Neural crest cell (in vitro differentiated cells): ENCODE data around the gene GPR150. TPM values are rescaled to one million over a fixed set of nuclear protein-coding genes. Genes with fewer than 3 reads are reported as not detected.
"Not testable (repeated sequence)": the region's sequence is repeated elsewhere in the genome, so short reads cannot be mapped to it uniquely, and the experiment has no call there.

Source experiments
- DNase-seq: peaks from one replicate; pipeline ENCODE4 v3.0.0; 2021; ENCODE audit warnings: low read depth, mixed read lengths, low spot score
- H3K27ac Mint-ChIP-seq: one replicate; pipeline ENCODE4 v1.8.0; 2021; ENCODE audit warnings: mild to moderate bottlenecking, mixed read lengths; ENCODE audit not compliant: unreplicated experiment
- H3K27me3 Mint-ChIP-seq: 2 replicates; pipeline ENCODE4 v1.8.0; 2021; ENCODE audit warnings: low read depth, mild to moderate bottlenecking, mixed read lengths
- H3K36me3 Mint-ChIP-seq: 2 replicates; pipeline ENCODE4 v1.8.0; 2021; ENCODE audit warnings: low read depth, mild to moderate bottlenecking, mixed read lengths
- H3K4me1 Mint-ChIP-seq: 2 replicates; pipeline ENCODE4 v1.8.0; 2021; ENCODE audit warnings: mixed read lengths
- H3K4me3 Mint-ChIP-seq: one replicate; pipeline ENCODE4 v1.8.0; 2021; ENCODE audit warnings: mild to moderate bottlenecking, mixed read lengths
- H3K9me3 Mint-ChIP-seq: 2 replicates; pipeline ENCODE4 v1.8.0; 2021; ENCODE audit warnings: mixed read lengths
- CTCF ChIP-seq: fragments of 200-600 bp; sonication (generic); conservative IDR thresholded peaks from 2 replicates; pipeline ENCODE4 v1.5.0; 2021; ENCODE audit warnings: antibody characterized with exemption, mild to moderate bottlenecking
- total RNA-seq: library from RNA; stranded (reverse); gene quantifications from 2 replicates; pipeline ENCODE4 v1.2.1, GENCODE V29; 2021

GPR150 gene
- total RNA-seq, 1 donor from 2014 or later, result not detected

- DNase-seq, result no peak
- Mint-ChIP-seq H3K9me3 (peaks cover 12% of the 10 kb centered on the region), H3K4me3 (no peak overlapping the region), H3K4me1 (no peaks in the 10 kb centered on the region), H3K27ac (no peak overlapping the region), H3K36me3 (no peaks in the 10 kb centered on the region), H3K27me3 (peaks cover 6% of the 10 kb centered on the region)
- no peak for TF ChIP-seq CTCF
These were observed 10.6 kb downstream of the GPR150 start for GRCh38 chr5:95630394-95630917.

- H3K27ac Mint-ChIP-seq, result no peak overlapping the region
- no peaks in the 10 kb centered on the region for H3K4me1 Mint-ChIP-seq
These were observed 11.5 kb downstream of the GPR150 start for GRCh38 chr5:95631255-95631958.

GRCh38 chr5:95631991-95632675 lies 12.2 kb downstream of the GPR150 start:
- Mint-ChIP-seq H3K4me3 (no peak overlapping the region), H3K27ac (no peak overlapping the region), H3K36me3 (no peaks in the 10 kb centered on the region), H3K4me1 (no peaks in the 10 kb centered on the region), H3K27me3 (no peaks in the 10 kb centered on the region), H3K9me3 (peaks cover 12% of the 10 kb centered on the region)
- no peak for TF ChIP-seq CTCF
- no peak for DNase-seq

More at GRCh38 chr5:95631255-95631958, 11.5 kb downstream of the GPR150 start:
- Mint-ChIP-seq H3K9me3 (peaks cover 12% of the 10 kb centered on the region), H3K27me3 (peaks cover under 1% of the 10 kb centered on the region), H3K4me3 (no peak overlapping the region), H3K36me3 (no peaks in the 10 kb centered on the region)
- no peak for DNase-seq
- no peak for TF ChIP-seq CTCF

GRCh38 chr5:95632942-95633341 lies 13.1 kb downstream of the GPR150 start:
- not testable (repeated sequence) for H3K4me1 Mint-ChIP-seq, DNase-seq, H3K27ac Mint-ChIP-seq, H3K36me3 Mint-ChIP-seq, H3K4me3 Mint-ChIP-seq, H3K27me3 Mint-ChIP-seq, H3K9me3 Mint-ChIP-seq

GRCh38 chr5:95633671-95634070 lies 13.8 kb downstream of the GPR150 start:
- no peak for DNase-seq
- TF ChIP-seq CTCF, result no peak
- Mint-ChIP-seq H3K4me1 (no peaks in the 10 kb centered on the region), H3K9me3 (peaks cover 8% of the 10 kb centered on the region), H3K27ac (no peak overlapping the region), H3K36me3 (no peaks in the 10 kb centered on the region), H3K4me3 (no peak overlapping the region), H3K27me3 (peaks cover 2% of the 10 kb centered on the region)

- Mint-ChIP-seq H3K27ac (no peak overlapping the region), H3K27me3 (peaks cover 2% of the 10 kb centered on the region), H3K36me3 (no peaks in the 10 kb centered on the region), H3K4me3 (no peak overlapping the region), H3K9me3 (peaks cover 7% of the 10 kb centered on the region), H3K4me1 (no peaks in the 10 kb centered on the region)
- no peak for TF ChIP-seq CTCF
- DNase-seq, result no peak
These were observed 14.2 kb downstream of the GPR150 start for GRCh38 chr5:95634081-95634480.
